ENCODE results near the gene CALR3.
"Not testable (repeated sequence)": the region's sequence is repeated elsewhere in the genome, so short reads cannot be mapped to it uniquely, and the experiment has no call there.

Gene CALR3

GRCh38 chr19:16508546-16508945 lies 12.6 kb upstream of the CALR3 start:
- no peak overlapping the region for H3K4me3 ChIP-seq
- no peak overlapping the region; a peak in 1 of 22 replicates for H3K9ac ChIP-seq
- H3K9me3 ChIP-seq (replicated peaks in 1 of 11): no peaks in the 10 kb centered on the region
- no peak overlapping the region for H3K27ac ChIP-seq
- peaks cover 16 to 84% (median 48%) of the 10 kb centered on the region in 11 experiments; a peak in 20 of 22 replicates for H3K36me3 ChIP-seq
- no peaks in the 10 kb centered on the region for H3K27me3 ChIP-seq
- H4K20me1 ChIP-seq: peaks cover 0 to 10% (median 0%) of the 10 kb centered on the region in 11 experiments; a peak in 2 of 22 replicates
- peaks cover 0 to 5% (median 0%) of the 10 kb centered on the region in 10 experiments; a peak in 4 of 20 replicates for H3K4me1 ChIP-seq
- no peak overlapping the region for H3K4me2 ChIP-seq
- TF ChIP-seq Cebpa-rat (IDR thresholded peaks at IDR 0.05): no peak

GRCh38 chr19:16506961-16507360 lies 11.0 kb upstream of the CALR3 start:
- Histone ChIP-seq H3K4me2 (no peak overlapping the region), H3K9me3 (replicated peaks in 1 of 11) (no peaks in the 10 kb centered on the region), H3K27me3 (no peaks in the 10 kb centered on the region), H3K9ac (0 out of 22 replicates have a peak overlapping the region, but pooled peaks of 1 of the 11 experiments have one; percentile 3), H4K20me1 (peaks cover 0 to 10% (median 0%) of the 10 kb centered on the region in 11 experiments; a peak in 2 of 22 replicates), H3K27ac (no peak overlapping the region; a peak in 1 of 22 replicates), H3K4me1 (peaks cover 0 to 5% (median 0%) of the 10 kb centered on the region in 10 experiments; a peak in 4 of 20 replicates), H3K36me3 (peaks cover 18 to 85% (median 59%) of the 10 kb centered on the region in 11 experiments; a peak in 21 of 22 replicates), H3K4me3 (no peak overlapping the region)
- 0 out of 22 replicates have a peak, but pooled peaks of 1 of the 11 experiments have one; percentile 8 for TF ChIP-seq Cebpa-rat (IDR thresholded peaks at IDR 0.05)

- H3K36me3 ChIP-seq: peaks cover 18 to 85% (median 56%) of the 10 kb centered on the region in 11 experiments; a peak in 21 of 22 replicates
- not testable (repeated sequence) for H4K20me1 ChIP-seq; H3K4me3 ChIP-seq; H3K4me2 ChIP-seq; H3K9ac ChIP-seq; H3K27me3 ChIP-seq; H3K4me1 ChIP-seq; H3K9me3 ChIP-seq (replicated peaks in 1 of 11); H3K27ac ChIP-seq
Measured at GRCh38 chr19:16506161-16506560, 10.2 kb upstream of the CALR3 start.

- no peak overlapping the region for H3K4me3 ChIP-seq
- no peak overlapping the region for H3K4me2 ChIP-seq
- H3K4me1 ChIP-seq: peaks cover 0 to 5% (median 0%) of the 10 kb centered on the region in 10 experiments; a peak in 4 of 20 replicates
- H3K27me3 ChIP-seq: no peaks in the 10 kb centered on the region
- H3K9ac ChIP-seq: no peak overlapping the region
- peaks cover 16 to 77% (median 48%) of the 10 kb centered on the region in 11 experiments; a peak in 21 of 22 replicates for H3K36me3 ChIP-seq
- H3K27ac ChIP-seq: no peak overlapping the region
- no peaks in the 10 kb centered on the region for H4K20me1 ChIP-seq
- TF ChIP-seq Cebpa-rat (IDR thresholded peaks at IDR 0.05): no peak
- H3K9me3 ChIP-seq (replicated peaks in 1 of 11): no peaks in the 10 kb centered on the region
Measured at GRCh38 chr19:16504271-16504670, 8.3 kb upstream of the CALR3 start.

- Histone ChIP-seq H3K9me3 (replicated peaks in 1 of 11) (no peaks in the 10 kb centered on the region), H3K27me3 (no peaks in the 10 kb centered on the region), H4K20me1 (no peaks in the 10 kb centered on the region), H3K36me3 (peaks cover 5 to 26% (median 12%) of the 10 kb centered on the region in 11 experiments; a peak in 19 of 22 replicates), H3K27ac (no peak overlapping the region), H3K4me3 (no peak overlapping the region), H3K4me2 (peak overlapping the region in 5 of 11 experiments; percentile 20 to 94 (median 91); a peak in 6 of 22 replicates), H3K9ac (no peak overlapping the region), H3K4me1 (peaks cover 10 to 27% (median 21%) of the 10 kb centered on the region in 10 experiments)
- no peak for TF ChIP-seq Cebpa-rat (IDR thresholded peaks at IDR 0.05)
Measured at GRCh38 chr19:16497837-16498236, 1.9 kb upstream of the CALR3 start.

- TF ChIP-seq Cebpa-rat (IDR thresholded peaks at IDR 0.05): no peak
- no peaks in the 10 kb centered on the region for H3K9me3 ChIP-seq (replicated peaks in 1 of 11)
- peak overlapping the region; percentile 74 to 97 (median 88) for H3K4me2 ChIP-seq
- H3K36me3 ChIP-seq: peaks cover under 1 to 18% (median 7%) of the 10 kb centered on the region in 11 experiments; a peak in 16 of 22 replicates
- peak overlapping the region; percentile 65 to 81 (median 74) for H3K4me3 ChIP-seq
- no peaks in the 10 kb centered on the region for H4K20me1 ChIP-seq
- H3K4me1 ChIP-seq: peaks cover 10 to 27% (median 21%) of the 10 kb centered on the region in 10 experiments
- H3K27ac ChIP-seq: peak overlapping the region in 4 of 11 experiments; percentile 49 to 77 (median 64); a peak in 5 of 22 replicates
- H3K9ac ChIP-seq: peak overlapping the region; percentile 66 to 82 (median 76); a peak in 21 of 22 replicates
- no peaks in the 10 kb centered on the region for H3K27me3 ChIP-seq
Measured at GRCh38 chr19:16497042-16497441, 1.1 kb upstream of the CALR3 start.

- H3K4me1 ChIP-seq: peaks cover 10 to 27% (median 21%) of the 10 kb centered on the region in 10 experiments
- H3K9ac ChIP-seq: peak overlapping the region; percentile 66 to 82 (median 76)
- H3K27me3 ChIP-seq: no peaks in the 10 kb centered on the region
- peaks cover 0 to 13% (median 7%) of the 10 kb centered on the region in 11 experiments; a peak in 13 of 22 replicates for H3K36me3 ChIP-seq
- H3K4me3 ChIP-seq: peak overlapping the region; percentile 65 to 81 (median 74)
- no peak for TF ChIP-seq Cebpa-rat (IDR thresholded peaks at IDR 0.05)
- H3K27ac ChIP-seq: peak overlapping the region in 10 of 11 experiments; percentile 24 to 77 (median 57); a peak in 17 of 22 replicates
- H4K20me1 ChIP-seq: no peaks in the 10 kb centered on the region
- peak overlapping the region; percentile 74 to 97 (median 88) for H3K4me2 ChIP-seq
- H3K9me3 ChIP-seq (replicated peaks in 1 of 11): no peaks in the 10 kb centered on the region
Measured at GRCh38 chr19:16496613-16496983, 631 bp upstream of the CALR3 start.

GRCh38 chr19:16486476-16486875 lies 9.5 kb downstream of the CALR3 start:
- not testable (repeated sequence) for H3K36me3 ChIP-seq; H3K27me3 ChIP-seq; H4K20me1 ChIP-seq; H3K9me3 ChIP-seq (replicated peaks in 1 of 11); H3K27ac ChIP-seq; H3K9ac ChIP-seq; H3K4me2 ChIP-seq; H3K4me1 ChIP-seq; H3K4me3 ChIP-seq

- H3K36me3 ChIP-seq: no peaks in the 10 kb centered on the region
- H3K27me3 ChIP-seq: no peaks in the 10 kb centered on the region
- H3K4me3 ChIP-seq: no peak overlapping the region
- H3K4me2 ChIP-seq: no peak overlapping the region
- H3K9ac ChIP-seq: no peak overlapping the region
- H3K4me1 ChIP-seq: no peaks in the 10 kb centered on the region
- no peak overlapping the region for H3K27ac ChIP-seq
- no peaks in the 10 kb centered on the region for H3K9me3 ChIP-seq (replicated peaks in 1 of 11)
- TF ChIP-seq Cebpa-rat (IDR thresholded peaks at IDR 0.05): no peak; a peak in 1 of 22 replicates
- no peaks in the 10 kb centered on the region for H4K20me1 ChIP-seq
Measured at GRCh38 chr19:16482745-16483144, 13.2 kb downstream of the CALR3 start.

GRCh38 chr19:16477311-16477710 lies 18.7 kb downstream of the CALR3 start:
- H3K4me3 ChIP-seq: no peak overlapping the region
- H4K20me1 ChIP-seq: no peaks in the 10 kb centered on the region
- peaks cover 0 to 12% (median 3%) of the 10 kb centered on the region in 10 experiments; a peak in 14 of 20 replicates for H3K4me1 ChIP-seq
- H3K27ac ChIP-seq: no peak overlapping the region
- H3K9ac ChIP-seq: no peak overlapping the region
- H3K27me3 ChIP-seq: no peaks in the 10 kb centered on the region
- no peak for TF ChIP-seq Cebpa-rat (IDR thresholded peaks at IDR 0.05)
- H3K9me3 ChIP-seq (replicated peaks in 1 of 11): peaks cover 0 to 8% (median 5%) of the 10 kb centered on the region in 11 experiments; a peak in 8 of 22 replicates
- no peaks in the 10 kb centered on the region for H3K36me3 ChIP-seq
- no peak overlapping the region for H3K4me2 ChIP-seq
